ENCODE data around the gene RRBP1.

Gene RRBP1

GRCh38 chr20:17570347-17571152, 111.5 kb downstream of the RRBP1 start:
- no peak for DNase-seq (ENCODE audit: low spot score)

GRCh38 chr20:17569616-17570346, 112.3 kb downstream of the RRBP1 start, which contains the start of gene DSTN:
Gene DSTN, plus strand, starts transcription at chr20:17570075. Its CDS starts 134 bp downstream, at chr20:17570209.
- DNase-seq (ENCODE audit: low spot score): peak; percentile 84

- no peak for DNase-seq (ENCODE audit: low spot score)
Measured at GRCh38 chr20:17568972-17569521, 113.0 kb downstream of the RRBP1 start.

GRCh38 chr20:17568045-17568788, 113.8 kb downstream of the RRBP1 start:
- no peak for DNase-seq (ENCODE audit: low spot score)

GRCh38 chr20:17566345-17566744, 115.7 kb downstream of the RRBP1 start:
- no peak for DNase-seq (ENCODE audit: low spot score)

- no peak for DNase-seq (ENCODE audit: low spot score)
Measured at GRCh38 chr20:17565169-17565845, 116.7 kb downstream of the RRBP1 start.

All from CD4-positive, alpha-beta T cell treated with Interleukin-15 for 4 hours (primary cell).